PC-9 (cell line): ENCODE measurements around the gene PIK3CB.

Experiments used
- CTCF ChIP-seq: fragments of 200-600 bp; sonication (generic); conservative IDR thresholded peaks from 2 replicates; pipeline ENCODE4 v1.6.1; 2017; ENCODE audit warnings: mixed run types, antibody characterized with exemption, mild to moderate bottlenecking, moderate library complexity
- EZH2 ChIP-seq: fragments of 200-600 bp; sonication (generic); IDR thresholded peaks from 2 replicates; pipeline ENCODE4 v1.8.0; 2017; ENCODE audit warnings: antibody characterized with exemption, low read depth

DNA sequence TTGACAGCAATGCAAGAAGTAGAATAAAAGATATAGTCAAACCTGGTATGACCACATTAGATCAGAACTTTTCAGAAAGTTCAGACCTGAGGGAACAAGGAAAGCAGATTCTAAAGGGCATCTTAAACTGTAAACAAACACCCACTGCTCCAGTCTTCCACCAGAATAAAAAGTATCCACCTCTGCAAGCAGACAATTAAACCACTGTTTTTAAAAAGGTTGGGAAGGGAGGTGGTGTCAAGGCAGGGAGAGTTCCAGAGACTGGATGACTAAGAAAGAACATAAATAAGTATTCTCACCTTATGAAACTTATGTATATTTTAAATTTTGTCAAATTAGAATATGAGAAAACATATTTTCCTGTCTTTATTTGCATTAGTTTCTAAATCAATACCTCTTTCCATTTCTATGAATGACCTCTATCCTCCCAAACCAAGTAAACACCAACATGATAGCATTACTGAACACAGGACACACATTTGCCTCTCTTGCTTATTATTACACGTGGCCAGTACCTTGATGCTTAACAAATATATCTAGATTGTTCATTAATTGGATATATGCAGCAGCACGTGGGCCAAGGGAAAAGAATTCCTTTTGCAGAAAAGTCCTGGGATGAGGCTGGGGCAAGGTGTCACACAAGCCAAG lies 31.6 kb downstream of the PIK3CB start:
- TF ChIP-seq CTCF (no peak), EZH2 (no peak)
